Right atrium auricular region (tissue), 2 donors: Measurements from ENCODE around the gene IPO5. TPM values are rescaled to one million over a fixed set of nuclear protein-coding genes. Genes with fewer than 3 reads are reported as not detected.

Source experiments
- DNase-seq: peaks from one replicate; pipeline ENCODE4 v3.0.0-alpha.2; 2019; ENCODE audit warnings: low spot score
- H3K27ac ChIP-seq, 2 donors: fragments of 200-600 bp; sonication (generic); 1 replicate in 1 of 2; 2 replicates in 1 of 2; pipeline ENCODE4 v1.5.1; 2016 to 2019
- H3K27me3 ChIP-seq, 2 donors: fragments of 200-600 bp; sonication (generic); one replicate each; pipeline versions ENCODE4 v1.5.1 to v1.6.0; 2017 to 2019
- H3K36me3 ChIP-seq: fragments of 200-600 bp; sonication (generic); one replicate; pipeline ENCODE4 v1.5.1; 2016
- H3K4me1 ChIP-seq, 2 donors: fragments of 200-600 bp; sonication (generic); one replicate each; pipeline versions ENCODE4 v1.5.1 to v1.6.0; 2017 to 2019
- H3K4me3 ChIP-seq, 2 donors: fragments of 200-600 bp; sonication (generic); 1 replicate in 1 of 2; 2 replicates in 1 of 2; pipeline ENCODE4 v1.5.1; 2017 to 2019; ENCODE audit warnings: mild to moderate bottlenecking in 1 of 2, moderate library complexity in 1 of 2
- H3K9me3 ChIP-seq, 2 donors: fragments of 200-600 bp; sonication (generic); one replicate each; pipeline ENCODE4 v1.5.1; 2019
- CTCF ChIP-seq, 2 donors: fragments of 200-600 bp; sonication (generic); IDR thresholded peaks; one replicate each; pipeline ENCODE4 v1.5.1; 2019; ENCODE audit warnings: antibody characterized with exemption in 2 of 2
- total RNA-seq, 2 donors: library from RNA; depleted of rRNA; stranded (reverse); fragments of >200 nt; gene quantifications; one replicate each; pipeline ENCODE4 v1.1.0, GENCODE V29; 2016

Gene IPO5
- total RNA-seq, 2 donors from 2014 or later = 58.2 to 87.4 TPM

GRCh38 chr13:97933776-97934175 lies 19.7 kb upstream of the IPO5 start:
- no peak for DNase-seq
- no peaks in the 10 kb centered on the region for H3K27me3 ChIP-seq
- no peaks in the 10 kb centered on the region for H3K9me3 ChIP-seq
- no peak for TF ChIP-seq CTCF (IDR thresholded peaks at IDR 0.05)
- H3K36me3 ChIP-seq = no peaks in the 10 kb centered on the region
- H3K4me1 ChIP-seq = peaks cover 0 to 4% of the 10 kb centered on the region in 2 donors
- no peak overlapping the region for H3K4me3 ChIP-seq
- no peak overlapping the region for H3K27ac ChIP-seq

- Histone ChIP-seq H3K36me3 (no peaks in the 10 kb centered on the region), H3K27ac (no peak overlapping the region), H3K27me3 (no peaks in the 10 kb centered on the region), H3K9me3 (no peaks in the 10 kb centered on the region), H3K4me1 (peaks cover 0 to 4% of the 10 kb centered on the region in 2 donors), H3K4me3 (no peak overlapping the region)
- no peak for DNase-seq
- TF ChIP-seq CTCF (IDR thresholded peaks at IDR 0.05) = no peak
Measured at GRCh38 chr13:97934590-97934989, 18.9 kb upstream of the IPO5 start.

- Histone ChIP-seq H3K27ac (no peak overlapping the region), H3K9me3 (no peaks in the 10 kb centered on the region), H3K27me3 (no peaks in the 10 kb centered on the region), H3K4me3 (no peak overlapping the region), H3K36me3 (no peaks in the 10 kb centered on the region), H3K4me1 (peaks cover 0 to 4% of the 10 kb centered on the region in 2 donors)
- TF ChIP-seq CTCF (IDR thresholded peaks at IDR 0.05) = no peak
- DNase-seq = no peak
Measured at GRCh38 chr13:97935071-97935470, 18.4 kb upstream of the IPO5 start.

GRCh38 chr13:97936036-97936435 lies 17.4 kb upstream of the IPO5 start:
- Histone ChIP-seq H3K9me3 (no peaks in the 10 kb centered on the region), H3K36me3 (no peaks in the 10 kb centered on the region), H3K27ac (no peak overlapping the region), H3K4me1 (peaks cover 0 to 4% of the 10 kb centered on the region in 2 donors), H3K4me3 (no peak overlapping the region), H3K27me3 (no peaks in the 10 kb centered on the region)
- DNase-seq = no peak
- no peak for TF ChIP-seq CTCF (IDR thresholded peaks at IDR 0.05)

- no peaks in the 10 kb centered on the region for H3K27me3 ChIP-seq
- no peak overlapping the region for H3K4me3 ChIP-seq
- peaks cover 0 to 4% of the 10 kb centered on the region in 2 donors for H3K4me1 ChIP-seq
- H3K36me3 ChIP-seq = no peaks in the 10 kb centered on the region
- no peak for TF ChIP-seq CTCF (IDR thresholded peaks at IDR 0.05)
- H3K9me3 ChIP-seq = no peaks in the 10 kb centered on the region
- no peak overlapping the region for H3K27ac ChIP-seq
- no peak for DNase-seq
Measured at GRCh38 chr13:97938706-97939475, 14.6 kb upstream of the IPO5 start.
